ENCODE results near the gene RNU6-7.

RNU6-7 gene

GRCh38 chr14:32205984-32206383 is 4.1 kb downstream of the RNU6-7 start:
- Histone ChIP-seq H3K27ac (ENCODE audit: low read length) (no peak overlapping the region), H3K4me1 (ENCODE audit: control insufficient read depth in 1 of 2, insufficient read depth in 2 of 2, low read length in 2 of 2) (peaks cover 0 to 3% of the 10 kb centered on the region in 2 donors), H3K4me3 (ENCODE audit: low read depth in 1 of 2, low read length in 2 of 2) (no peak overlapping the region), H3K9me3 (ENCODE audit: control insufficient read depth in 1 of 2, low read length in 2 of 2) (no peaks in the 10 kb centered on the region), H3K36me3 (ENCODE audit: control insufficient read depth in 1 of 2, insufficient read depth in 2 of 2, low read length in 2 of 2) (no peaks in the 10 kb centered on the region), H3K27me3 (ENCODE audit: low read depth, low read length) (no peaks in the 10 kb centered on the region)

- Histone ChIP-seq H3K4me3 (ENCODE audit: low read depth in 1 of 2, low read length in 2 of 2) (no peak overlapping the region), H3K27me3 (ENCODE audit: low read depth, low read length) (no peaks in the 10 kb centered on the region), H3K36me3 (ENCODE audit: control insufficient read depth in 1 of 2, insufficient read depth in 2 of 2, low read length in 2 of 2) (no peaks in the 10 kb centered on the region), H3K4me1 (ENCODE audit: control insufficient read depth in 1 of 2, insufficient read depth in 2 of 2, low read length in 2 of 2) (peaks cover 0 to 3% of the 10 kb centered on the region in 2 donors), H3K27ac (ENCODE audit: low read length) (no peak overlapping the region), H3K9me3 (ENCODE audit: control insufficient read depth in 1 of 2, low read length in 2 of 2) (no peaks in the 10 kb centered on the region)
Observed at GRCh38 chr14:32206552-32206951, 4.7 kb downstream of the RNU6-7 start.

- H3K27me3 ChIP-seq (ENCODE audit: low read depth, low read length) = no peaks in the 10 kb centered on the region
- no peak overlapping the region for H3K4me3 ChIP-seq (ENCODE audit: low read depth in 1 of 2, low read length in 2 of 2)
- no peak overlapping the region for H3K27ac ChIP-seq (ENCODE audit: low read length)
- no peaks in the 10 kb centered on the region for H3K9me3 ChIP-seq (ENCODE audit: control insufficient read depth in 1 of 2, low read length in 2 of 2)
- H3K36me3 ChIP-seq (ENCODE audit: control insufficient read depth in 1 of 2, insufficient read depth in 2 of 2, low read length in 2 of 2) = no peaks in the 10 kb centered on the region
- peaks cover 0 to 3% of the 10 kb centered on the region in 2 donors for H3K4me1 ChIP-seq (ENCODE audit: control insufficient read depth in 1 of 2, insufficient read depth in 2 of 2, low read length in 2 of 2)
Observed at GRCh38 chr14:32208490-32208889, 6.6 kb downstream of the RNU6-7 start.

- Histone ChIP-seq H3K4me3 (ENCODE audit: low read depth in 1 of 2, low read length in 2 of 2) (no peak overlapping the region), H3K9me3 (ENCODE audit: control insufficient read depth in 1 of 2, low read length in 2 of 2) (no peaks in the 10 kb centered on the region), H3K36me3 (ENCODE audit: control insufficient read depth in 1 of 2, insufficient read depth in 2 of 2, low read length in 2 of 2) (no peaks in the 10 kb centered on the region), H3K27ac (ENCODE audit: low read length) (no peak overlapping the region), H3K4me1 (ENCODE audit: control insufficient read depth in 1 of 2, insufficient read depth in 2 of 2, low read length in 2 of 2) (no peaks in the 10 kb centered on the region), H3K27me3 (ENCODE audit: low read depth, low read length) (no peaks in the 10 kb centered on the region)
Observed at GRCh38 chr14:32209471-32209870, 7.6 kb downstream of the RNU6-7 start.

- Histone ChIP-seq H3K4me1 (ENCODE audit: control insufficient read depth in 1 of 2, insufficient read depth in 2 of 2, low read length in 2 of 2) (no peaks in the 10 kb centered on the region), H3K27ac (ENCODE audit: low read length) (no peak overlapping the region), H3K4me3 (ENCODE audit: low read depth in 1 of 2, low read length in 2 of 2) (no peak overlapping the region), H3K36me3 (ENCODE audit: control insufficient read depth in 1 of 2, insufficient read depth in 2 of 2, low read length in 2 of 2) (no peaks in the 10 kb centered on the region), H3K27me3 (ENCODE audit: low read depth, low read length) (no peaks in the 10 kb centered on the region), H3K9me3 (ENCODE audit: control insufficient read depth in 1 of 2, low read length in 2 of 2) (no peaks in the 10 kb centered on the region)
Observed at GRCh38 chr14:32211068-32211404, 9.2 kb downstream of the RNU6-7 start.

GRCh38 chr14:32212833-32213232 is 11.0 kb downstream of the RNU6-7 start:
- H3K4me1 ChIP-seq (ENCODE audit: control insufficient read depth in 1 of 2, insufficient read depth in 2 of 2, low read length in 2 of 2) = no peaks in the 10 kb centered on the region

GRCh38 chr14:32217301-32217700 is 15.5 kb downstream of the RNU6-7 start:
- H3K4me3 ChIP-seq (ENCODE audit: low read depth in 1 of 2, low read length in 2 of 2) = no peak overlapping the region
- H3K4me1 ChIP-seq (ENCODE audit: control insufficient read depth in 1 of 2, insufficient read depth in 2 of 2, low read length in 2 of 2) = no peaks in the 10 kb centered on the region
- H3K36me3 ChIP-seq (ENCODE audit: control insufficient read depth in 1 of 2, insufficient read depth in 2 of 2, low read length in 2 of 2) = no peaks in the 10 kb centered on the region
- H3K9me3 ChIP-seq (ENCODE audit: control insufficient read depth in 1 of 2, low read length in 2 of 2) = no peaks in the 10 kb centered on the region
- H3K27ac ChIP-seq (ENCODE audit: low read length) = no peak overlapping the region
- no peaks in the 10 kb centered on the region for H3K27me3 ChIP-seq (ENCODE audit: low read depth, low read length)

More at GRCh38 chr14:32212833-32213232, 11.0 kb downstream of the RNU6-7 start:
- H3K27me3 ChIP-seq (ENCODE audit: low read depth, low read length) = no peaks in the 10 kb centered on the region
- no peaks in the 10 kb centered on the region for H3K36me3 ChIP-seq (ENCODE audit: control insufficient read depth in 1 of 2, insufficient read depth in 2 of 2, low read length in 2 of 2)
- no peak overlapping the region for H3K27ac ChIP-seq (ENCODE audit: low read length)
- no peaks in the 10 kb centered on the region for H3K9me3 ChIP-seq (ENCODE audit: control insufficient read depth in 1 of 2, low read length in 2 of 2)
- H3K4me3 ChIP-seq (ENCODE audit: low read depth in 1 of 2, low read length in 2 of 2) = no peak overlapping the region

GRCh38 chr14:32224737-32225377 is 23.0 kb downstream of the RNU6-7 start:
- no peaks in the 10 kb centered on the region for H3K27me3 ChIP-seq (ENCODE audit: low read depth, low read length)
- H3K4me1 ChIP-seq (ENCODE audit: control insufficient read depth in 1 of 2, insufficient read depth in 2 of 2, low read length in 2 of 2) = no peaks in the 10 kb centered on the region
- no peak overlapping the region for H3K4me3 ChIP-seq (ENCODE audit: low read depth in 1 of 2, low read length in 2 of 2)
- no peaks in the 10 kb centered on the region for H3K36me3 ChIP-seq (ENCODE audit: control insufficient read depth in 1 of 2, insufficient read depth in 2 of 2, low read length in 2 of 2)
- no peaks in the 10 kb centered on the region for H3K9me3 ChIP-seq (ENCODE audit: control insufficient read depth in 1 of 2, low read length in 2 of 2)
- H3K27ac ChIP-seq (ENCODE audit: low read length) = peak overlapping the region; percentile 42

GRCh38 chr14:32225378-32225920 is 23.6 kb downstream of the RNU6-7 start:
- no peaks in the 10 kb centered on the region for H3K27me3 ChIP-seq (ENCODE audit: low read depth, low read length)
- no peaks in the 10 kb centered on the region for H3K36me3 ChIP-seq (ENCODE audit: control insufficient read depth in 1 of 2, insufficient read depth in 2 of 2, low read length in 2 of 2)
- H3K4me1 ChIP-seq (ENCODE audit: control insufficient read depth in 1 of 2, insufficient read depth in 2 of 2, low read length in 2 of 2) = no peaks in the 10 kb centered on the region
- H3K9me3 ChIP-seq (ENCODE audit: control insufficient read depth in 1 of 2, low read length in 2 of 2) = no peaks in the 10 kb centered on the region
- peak overlapping the region; percentile 42 for H3K27ac ChIP-seq (ENCODE audit: low read length)
- H3K4me3 ChIP-seq (ENCODE audit: low read depth in 1 of 2, low read length in 2 of 2) = no peak overlapping the region

- no peaks in the 10 kb centered on the region for H3K27me3 ChIP-seq (ENCODE audit: low read depth, low read length)
- H3K4me3 ChIP-seq (ENCODE audit: low read depth in 1 of 2, low read length in 2 of 2) = no peak overlapping the region
- no peaks in the 10 kb centered on the region for H3K36me3 ChIP-seq (ENCODE audit: control insufficient read depth in 1 of 2, insufficient read depth in 2 of 2, low read length in 2 of 2)
- H3K27ac ChIP-seq (ENCODE audit: low read length) = no peak overlapping the region
- no peaks in the 10 kb centered on the region for H3K9me3 ChIP-seq (ENCODE audit: control insufficient read depth in 1 of 2, low read length in 2 of 2)
- peaks cover 0 to 6% of the 10 kb centered on the region in 2 donors for H3K4me1 ChIP-seq (ENCODE audit: control insufficient read depth in 1 of 2, insufficient read depth in 2 of 2, low read length in 2 of 2)
Observed at GRCh38 chr14:32226056-32226455, 24.2 kb downstream of the RNU6-7 start.

GRCh38 chr14:32230181-32230580 is 28.3 kb downstream of the RNU6-7 start:
- Histone ChIP-seq H3K27me3 (ENCODE audit: low read depth, low read length) (no peaks in the 10 kb centered on the region), H3K27ac (ENCODE audit: low read length) (peak overlapping the region; percentile 28), H3K36me3 (ENCODE audit: control insufficient read depth in 1 of 2, insufficient read depth in 2 of 2, low read length in 2 of 2) (no peaks in the 10 kb centered on the region), H3K4me1 (ENCODE audit: control insufficient read depth in 1 of 2, insufficient read depth in 2 of 2, low read length in 2 of 2) (peaks cover 0 to 8% of the 10 kb centered on the region in 2 donors), H3K9me3 (ENCODE audit: control insufficient read depth in 1 of 2, low read length in 2 of 2) (no peaks in the 10 kb centered on the region), H3K4me3 (ENCODE audit: low read depth in 1 of 2, low read length in 2 of 2) (no peak overlapping the region)
